GM19467 (cell line): ENCODE data around the gene NEO1.

Source experiments
- ATAC-seq: cut with Tn5 transposase; IDR thresholded peaks from one replicate; pipeline ENCODE4 v1.9.1; 2021; ENCODE audit warnings: mild to moderate bottlenecking, moderate library complexity; ENCODE audit not compliant: unreplicated experiment

Gene NEO1

GRCh38 chr15:73072894-73073293 lies 20.6 kb downstream of the NEO1 start:
- no peak for ATAC-seq

GRCh38 chr15:73074241-73074640 lies 22.0 kb downstream of the NEO1 start:
- ATAC-seq: no peak

DNA sequence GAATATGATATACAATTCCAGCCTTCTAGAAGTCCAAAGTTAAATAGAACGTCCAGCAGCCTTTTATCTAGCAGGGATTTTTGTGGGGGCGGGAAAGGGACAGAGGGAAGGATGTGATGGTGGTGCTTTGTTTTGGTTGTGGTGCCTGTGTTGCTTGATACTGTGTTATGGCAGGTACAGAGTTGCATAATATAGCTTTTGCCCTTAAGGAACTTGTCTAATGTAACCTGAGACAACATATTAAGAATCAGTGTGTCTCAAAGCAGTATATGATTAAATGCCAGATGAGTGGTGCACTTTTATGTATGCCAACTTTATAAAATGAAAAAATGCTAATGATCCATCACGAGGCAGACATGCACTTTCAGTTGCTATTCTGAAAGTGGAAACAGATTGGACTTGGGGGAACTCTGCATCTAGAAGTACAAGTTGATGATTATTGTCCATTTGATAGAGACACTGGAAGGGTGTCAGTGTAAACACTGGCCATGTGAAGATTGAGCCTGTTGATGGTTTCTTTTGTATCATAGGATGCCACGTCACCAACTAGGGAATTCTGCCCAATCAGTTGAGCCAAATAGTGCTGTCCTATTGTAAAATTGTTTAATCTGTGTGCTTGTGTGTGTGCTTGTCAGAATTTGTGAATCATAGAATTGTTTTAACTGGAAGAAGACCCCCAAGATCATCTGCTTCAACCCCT lies 23.0 kb downstream of the NEO1 start:
- ATAC-seq: no peak

GRCh38 chr15:73078291-73078690 lies 26.0 kb downstream of the NEO1 start:
- no peak for ATAC-seq

DNA sequence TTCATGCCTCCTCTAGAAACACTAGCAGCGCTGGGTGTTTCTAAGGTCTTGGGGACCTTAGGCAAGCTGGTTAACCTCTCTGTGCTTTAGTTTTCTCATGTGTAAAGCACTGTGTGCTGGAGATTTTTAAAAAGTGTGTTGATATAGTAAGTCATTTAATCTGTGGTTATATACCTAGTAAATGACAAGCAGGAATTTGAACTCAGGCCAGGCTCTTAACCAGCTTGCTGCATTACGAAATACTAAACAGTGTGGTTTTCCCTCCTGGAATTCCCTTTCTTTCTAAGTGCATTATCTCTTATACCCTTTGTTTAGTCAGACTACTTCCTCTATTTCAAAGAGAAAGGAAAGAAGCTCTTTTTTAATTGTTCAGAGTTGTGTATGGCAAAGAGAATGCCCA lies 26.5 kb downstream of the NEO1 start:
- ATAC-seq: no peak

DNA sequence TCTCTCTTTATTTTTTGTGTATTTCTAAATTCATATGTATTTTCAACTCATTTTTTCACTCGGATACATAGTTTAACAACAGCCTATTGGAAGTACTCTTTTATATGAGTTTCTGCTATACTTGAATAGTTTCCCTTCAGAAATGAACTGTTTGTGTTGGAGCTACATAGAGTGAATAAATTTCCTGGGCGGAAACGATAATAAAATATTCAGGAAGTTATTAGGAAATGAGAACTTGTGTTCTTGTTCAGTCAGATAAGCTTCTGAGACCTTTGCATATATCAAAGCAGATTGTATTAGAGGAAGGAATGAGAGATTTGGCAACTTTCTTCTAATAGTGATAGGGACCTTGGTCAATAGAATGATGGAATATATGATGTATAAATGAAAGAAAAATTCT lies 27.3 kb downstream of the NEO1 start:
- ATAC-seq: no peak

DNA sequence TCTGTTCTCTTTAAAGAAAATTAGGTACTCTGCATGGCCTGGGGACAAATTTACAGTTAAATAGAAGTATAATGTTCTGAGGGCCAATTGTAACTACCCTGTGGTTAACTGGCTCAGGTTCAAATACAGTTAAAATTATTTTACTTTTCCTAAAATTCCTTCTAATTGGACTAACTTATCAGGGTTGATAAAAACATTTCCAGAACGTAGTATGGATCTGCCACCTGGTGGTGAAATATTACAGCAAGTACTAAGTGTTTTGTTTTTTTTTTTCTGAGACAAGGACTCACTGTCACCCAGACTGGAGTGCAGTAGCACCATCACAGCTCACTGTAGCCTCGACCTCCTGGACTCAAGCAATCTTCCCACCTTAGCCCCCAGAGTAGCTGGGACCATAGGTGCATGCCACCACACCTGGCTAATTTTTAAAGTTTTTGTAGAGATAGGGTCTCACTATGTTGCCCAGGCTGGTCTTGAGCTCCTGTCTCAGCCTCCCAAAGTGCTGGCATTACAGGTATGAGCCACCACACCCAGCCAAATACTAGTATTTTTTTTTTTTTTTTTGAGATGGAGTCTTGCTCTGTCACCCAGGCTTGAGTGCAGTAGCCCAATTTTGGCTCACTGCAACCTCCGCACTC lies 29.2 kb downstream of the NEO1 start:
- ATAC-seq: no peak

DNA sequence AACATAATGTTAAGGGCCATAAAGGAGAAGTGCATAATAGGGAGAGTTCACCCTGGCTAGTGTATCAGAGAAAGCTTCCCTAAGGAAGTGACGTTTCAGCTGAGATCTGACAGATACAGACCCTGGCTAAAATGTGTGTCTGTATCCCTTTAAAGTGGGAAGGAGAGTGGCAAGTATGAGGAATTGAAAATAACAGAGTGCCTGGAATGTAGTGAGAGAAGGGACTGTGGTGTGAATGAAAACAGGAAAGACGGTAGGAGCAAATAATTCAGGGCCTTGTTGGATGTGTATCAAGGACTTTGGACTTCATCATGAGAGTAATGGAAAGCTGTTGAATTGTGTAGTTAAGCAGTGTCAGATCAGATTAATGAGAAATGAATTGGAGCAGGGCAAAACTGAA lies 30.5 kb downstream of the NEO1 start:
- ATAC-seq: no peak

GRCh38 chr15:73087098-73087497 lies 34.8 kb downstream of the NEO1 start:
- no peak for ATAC-seq

- ATAC-seq: no peak
These were observed 52.8 kb downstream of the NEO1 start for GRCh38 chr15:73105064-73105463.

- ATAC-seq: no peak
These were observed 56.4 kb downstream of the NEO1 start for GRCh38 chr15:73108676-73109075.

GRCh38 chr15:73109765-73110164 lies 57.5 kb downstream of the NEO1 start:
- ATAC-seq: no peak

- ATAC-seq: no peak
These were observed 57.9 kb downstream of the NEO1 start for GRCh38 chr15:73110201-73110600.

- no peak for ATAC-seq
These were observed 61.8 kb downstream of the NEO1 start for GRCh38 chr15:73114064-73114463.

- no peak for ATAC-seq
These were observed 63.9 kb downstream of the NEO1 start for GRCh38 chr15:73116164-73116563.

GRCh38 chr15:73118055-73118454 lies 65.8 kb downstream of the NEO1 start:
- ATAC-seq: no peak

DNA sequence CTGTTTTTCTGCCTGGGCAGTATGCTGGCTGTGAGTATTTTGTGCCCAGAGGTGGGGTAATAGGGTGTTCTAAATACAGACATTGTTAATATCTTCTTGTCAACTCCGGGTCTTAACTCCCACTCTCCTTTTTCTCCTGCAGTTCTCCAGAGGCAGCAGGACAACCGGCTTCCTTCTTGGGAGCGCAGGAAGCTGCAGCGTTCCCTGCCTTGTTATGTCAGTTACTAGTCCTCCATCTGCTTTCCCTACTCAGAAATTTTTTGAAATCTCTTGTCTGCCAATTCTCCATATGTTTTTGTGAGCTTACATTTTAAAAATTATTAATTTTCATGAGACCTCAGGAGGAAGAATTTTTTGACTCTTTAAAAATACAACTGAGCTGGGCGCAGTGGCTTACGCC lies 67.2 kb downstream of the NEO1 start:
- no peak for ATAC-seq

- no peak for ATAC-seq
These were observed 68.0 kb downstream of the NEO1 start for GRCh38 chr15:73120269-73120668.

- no peak for ATAC-seq
These were observed 73.0 kb downstream of the NEO1 start for GRCh38 chr15:73125219-73125618.

DNA sequence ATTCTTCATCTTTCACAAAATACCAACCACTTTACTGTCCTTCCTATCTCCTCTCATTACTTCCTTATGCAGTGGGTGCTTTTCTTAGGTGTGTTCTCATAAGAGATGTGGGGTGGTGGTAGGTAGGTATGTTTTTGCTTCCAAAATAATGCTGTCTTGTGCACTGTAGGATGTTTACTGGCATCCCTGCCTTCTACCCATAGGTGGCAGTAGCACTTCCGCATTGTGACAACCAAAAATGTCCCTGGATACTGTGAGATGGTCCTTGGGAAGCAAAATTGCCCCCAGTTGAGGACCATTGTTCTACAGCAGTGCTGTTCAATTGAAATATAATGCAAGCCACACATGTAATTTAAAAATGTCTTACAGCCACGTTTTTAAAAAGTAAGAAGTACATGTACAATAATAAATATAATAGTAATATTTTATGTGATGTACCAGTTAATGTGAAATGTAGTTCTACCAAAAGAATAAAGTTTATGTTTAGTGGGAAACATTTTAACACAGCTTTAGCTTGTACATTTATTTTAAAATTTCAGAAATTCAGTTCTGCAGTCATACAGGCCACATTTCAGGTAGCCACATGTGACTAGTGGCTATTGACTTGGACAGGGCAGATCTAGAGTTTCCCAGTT lies 75.2 kb downstream of the NEO1 start:
- no peak for ATAC-seq

DNA sequence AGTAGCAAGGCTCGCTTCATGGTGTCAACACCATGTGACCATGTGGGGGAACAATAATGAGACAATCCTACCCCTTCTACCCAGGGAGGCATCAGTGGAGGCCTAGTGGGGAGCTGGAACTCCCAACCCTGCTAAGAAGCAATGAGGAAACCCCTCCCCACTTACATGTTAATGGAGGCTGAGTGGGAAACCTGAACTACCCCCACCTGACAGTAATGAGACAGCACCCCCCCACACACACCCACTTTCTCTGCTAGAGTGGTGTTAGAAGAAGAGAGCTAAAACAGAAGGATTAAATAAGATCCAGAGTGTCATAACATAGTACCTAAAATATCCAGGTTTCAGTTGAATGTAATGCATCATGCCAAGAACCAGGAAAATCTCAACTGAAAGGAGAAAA lies 78.6 kb downstream of the NEO1 start:
- ATAC-seq: no peak

DNA sequence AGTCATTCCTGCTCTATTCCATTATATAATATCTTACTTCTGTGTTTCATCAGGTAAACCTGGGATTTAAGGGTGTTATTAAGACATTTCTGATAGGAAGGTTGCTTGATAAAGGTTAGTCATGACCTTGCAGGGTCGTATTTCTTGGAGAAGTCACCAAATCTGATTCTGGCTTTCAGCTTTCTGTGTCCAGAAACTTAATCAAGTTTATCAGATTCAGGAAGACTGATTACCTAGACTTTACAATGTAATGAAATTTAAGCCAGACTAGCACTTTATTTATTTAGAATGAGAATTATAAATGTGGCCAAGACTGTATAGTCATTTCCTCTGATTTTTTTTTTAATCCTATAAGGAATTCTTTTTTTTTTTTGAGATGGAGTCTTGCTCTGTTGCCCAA lies 81.9 kb downstream of the NEO1 start:
- ATAC-seq: no peak
